ENCODE data around the gene GCNT2. TPM values are rescaled to one million over a fixed set of nuclear protein-coding genes. Genes with fewer than 3 reads are reported as not detected.
"Not testable (repeated sequence)": the region's sequence is repeated elsewhere in the genome, so short reads cannot be mapped to it uniquely, and the experiment has no call there.

GCNT2 gene
- total RNA-seq, 4 donors from 2014 or later: 0.27 to 1.9 (median 0.81) TPM

- Histone ChIP-seq H3K4me1 (no peaks in the 10 kb centered on the region), H3K27ac (no peak overlapping the region), H3K4me3 (no peak overlapping the region), H3K9me3 (no peaks in the 10 kb centered on the region), H3K27me3 (no peaks in the 10 kb centered on the region), H3K36me3 (no peaks in the 10 kb centered on the region)
- intact Hi-C loops (cut with DNase I; ENCODE audit: low total_unique reads): no loop called here
- in situ Hi-C loops (cut with MboI; ENCODE audit: low sequenced_read_pairs in 4 of 4): no loop called here
- ATAC-seq: no peak
- TF ChIP-seq CTCF (IDR thresholded peaks at IDR 0.05 in 4 of 5, conservative IDR thresholded peaks at IDR 0.05 in 1 of 5) (no peak), POLR2A (IDR thresholded peaks at IDR 0.05) (no peak)
- no peak for DNase-seq
Measured at GRCh38 chr6:10577112-10577511, 56.0 kb downstream of the GCNT2 start.

GRCh38 chr6:10578723-10579122 is 57.6 kb downstream of the GCNT2 start:
- H3K27ac ChIP-seq: no peak overlapping the region
- no peak overlapping the region for H3K4me3 ChIP-seq
- in situ Hi-C loops (cut with MboI; ENCODE audit: low sequenced_read_pairs in 4 of 4): no loop called here
- no peak for TF ChIP-seq CTCF (IDR thresholded peaks at IDR 0.05 in 4 of 5, conservative IDR thresholded peaks at IDR 0.05 in 1 of 5)
- no peak for TF ChIP-seq POLR2A (IDR thresholded peaks at IDR 0.05)
- ATAC-seq (no peak), DNase-seq (no peak)
- no peaks in the 10 kb centered on the region for H3K4me1 ChIP-seq
- H3K27me3 ChIP-seq: no peaks in the 10 kb centered on the region
- no peaks in the 10 kb centered on the region for H3K36me3 ChIP-seq
- intact Hi-C loops (cut with DNase I; ENCODE audit: low total_unique reads): no loop called here
- H3K9me3 ChIP-seq: no peaks in the 10 kb centered on the region

- DNase-seq: no peak
- no peaks in the 10 kb centered on the region for H3K36me3 ChIP-seq
- intact Hi-C loops (cut with DNase I; ENCODE audit: low total_unique reads): no loop called here
- H3K27me3 ChIP-seq: no peaks in the 10 kb centered on the region
- no peak overlapping the region for H3K27ac ChIP-seq
- H3K4me1 ChIP-seq: no peaks in the 10 kb centered on the region
- H3K4me3 ChIP-seq: no peak overlapping the region
- H3K9me3 ChIP-seq: no peaks in the 10 kb centered on the region
- TF ChIP-seq POLR2A (IDR thresholded peaks at IDR 0.05) (no peak), CTCF (IDR thresholded peaks at IDR 0.05 in 4 of 5, conservative IDR thresholded peaks at IDR 0.05 in 1 of 5) (no peak)
- in situ Hi-C loops (cut with MboI; ENCODE audit: low sequenced_read_pairs in 4 of 4): no loop called here
- no peak for ATAC-seq
Measured at GRCh38 chr6:10579803-10580202, 58.7 kb downstream of the GCNT2 start.

- intact Hi-C loops (cut with DNase I; ENCODE audit: low total_unique reads) (no loop called here), in situ Hi-C loops (cut with MboI; ENCODE audit: low sequenced_read_pairs in 4 of 4) (no loop called here)
- ATAC-seq (no peak), DNase-seq (no peak)
- H3K36me3 ChIP-seq: no peaks in the 10 kb centered on the region
- H3K9me3 ChIP-seq: no peaks in the 10 kb centered on the region
- no peak overlapping the region for H3K27ac ChIP-seq
- no peak overlapping the region for H3K4me3 ChIP-seq
- no peaks in the 10 kb centered on the region for H3K4me1 ChIP-seq
- no peaks in the 10 kb centered on the region for H3K27me3 ChIP-seq
- TF ChIP-seq POLR2A (IDR thresholded peaks at IDR 0.05): no peak
- TF ChIP-seq CTCF (IDR thresholded peaks at IDR 0.05 in 4 of 5, conservative IDR thresholded peaks at IDR 0.05 in 1 of 5): no peak
Measured at GRCh38 chr6:10580570-10580969, 59.4 kb downstream of the GCNT2 start.

- H3K36me3 ChIP-seq; H3K27ac ChIP-seq; intact Hi-C loops (cut with DNase I; ENCODE audit: low total_unique reads); H3K27me3 ChIP-seq; ATAC-seq; H3K4me3 ChIP-seq; H3K9me3 ChIP-seq; H3K4me1 ChIP-seq; in situ Hi-C loops (cut with MboI; ENCODE audit: low sequenced_read_pairs in 4 of 4); DNase-seq: not testable (repeated sequence)
Measured at GRCh38 chr6:10581402-10581801, 60.3 kb downstream of the GCNT2 start.

Measured in gastrocnemius medialis (tissue), 4 donors.